Activated T-cell treated with anti-CD3 and anti-CD28 coated beads for 1 hour (primary cell): ENCODE results near the gene TMA7B.

Source experiments
- DNase-seq: peaks from one replicate; pipeline ENCODE4 v3.0.0-alpha.2; 2020; ENCODE audit warnings: low read depth

The TMA7B gene

DNA sequence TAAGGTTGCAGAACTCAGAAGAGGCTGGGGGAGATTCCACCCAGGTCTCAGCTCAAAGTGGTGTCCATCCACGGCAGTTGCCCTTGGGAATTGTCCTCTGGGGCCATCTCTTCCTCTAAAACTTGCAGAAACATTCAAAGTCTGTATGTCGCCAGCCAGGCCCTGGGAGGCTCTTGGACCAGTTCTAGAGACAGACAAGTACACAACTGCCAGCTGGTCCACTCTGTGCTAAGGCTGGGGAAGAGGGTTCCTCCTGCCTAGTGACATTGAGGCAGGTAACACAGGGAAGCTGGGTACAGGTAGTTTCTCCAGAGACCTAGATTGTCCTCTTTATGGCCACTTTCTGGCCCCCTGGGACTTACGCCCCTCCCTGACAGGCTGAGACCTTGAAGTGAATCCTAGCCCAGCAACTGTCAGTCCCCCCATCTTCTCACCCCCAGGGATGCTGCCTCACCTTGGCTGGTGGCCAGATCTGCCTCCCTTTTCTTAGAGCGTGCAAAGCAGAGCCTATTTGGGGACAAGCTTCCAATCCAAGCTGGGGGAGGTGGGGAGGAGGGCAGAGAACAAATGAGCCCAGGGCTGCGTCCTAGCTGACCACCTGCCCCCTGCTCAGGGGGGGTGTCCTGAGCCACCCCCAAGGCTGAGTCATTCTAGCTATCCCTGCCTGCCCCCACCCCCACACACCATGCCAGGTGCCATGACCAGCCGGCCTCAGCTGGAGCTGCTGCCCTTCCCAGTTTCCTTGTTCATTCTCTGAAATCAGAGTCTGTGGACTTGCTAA lies 42.9 kb downstream of the TMA7B start:
- no peak for DNase-seq

DNA sequence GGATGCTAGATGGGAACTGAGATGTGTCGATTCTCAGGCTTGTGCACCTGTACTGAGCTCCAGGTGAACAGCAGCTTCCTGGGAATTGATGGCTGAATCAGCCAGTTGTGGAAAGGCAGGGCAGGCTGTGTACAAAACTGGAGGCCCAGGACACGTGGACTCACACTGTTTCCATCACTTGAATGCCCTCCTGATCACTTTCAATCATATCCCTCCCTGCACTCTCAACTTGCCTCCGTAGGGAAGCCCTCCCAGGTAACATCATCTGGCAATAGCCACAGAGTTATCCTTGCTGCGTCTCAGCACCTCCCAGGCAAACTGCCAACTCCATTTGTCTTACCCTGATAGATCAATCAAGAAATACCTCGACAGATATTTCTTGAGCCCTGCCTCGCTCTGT lies 44.6 kb downstream of the TMA7B start:
- no peak for DNase-seq

DNA sequence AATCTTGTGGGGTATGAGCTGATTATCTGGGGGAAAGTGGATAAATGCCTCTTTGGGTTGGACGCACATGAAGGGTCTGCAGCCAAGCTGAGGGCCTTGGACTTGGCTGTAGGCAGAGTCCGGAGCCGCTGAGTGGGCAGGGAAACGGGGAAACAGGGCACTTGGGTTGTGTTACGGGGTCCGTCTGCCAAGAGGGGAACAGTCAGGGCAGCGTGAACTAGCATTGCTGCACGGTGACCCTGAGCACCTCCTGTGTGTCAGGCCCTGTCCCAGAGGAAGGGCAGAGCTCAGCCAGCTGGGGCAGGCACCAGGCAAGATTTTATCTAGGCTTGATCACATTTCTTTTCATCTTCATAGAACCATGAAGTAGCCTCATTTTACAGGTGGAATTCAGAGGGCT lies 46.4 kb downstream of the TMA7B start:
- DNase-seq: no peak

DNA sequence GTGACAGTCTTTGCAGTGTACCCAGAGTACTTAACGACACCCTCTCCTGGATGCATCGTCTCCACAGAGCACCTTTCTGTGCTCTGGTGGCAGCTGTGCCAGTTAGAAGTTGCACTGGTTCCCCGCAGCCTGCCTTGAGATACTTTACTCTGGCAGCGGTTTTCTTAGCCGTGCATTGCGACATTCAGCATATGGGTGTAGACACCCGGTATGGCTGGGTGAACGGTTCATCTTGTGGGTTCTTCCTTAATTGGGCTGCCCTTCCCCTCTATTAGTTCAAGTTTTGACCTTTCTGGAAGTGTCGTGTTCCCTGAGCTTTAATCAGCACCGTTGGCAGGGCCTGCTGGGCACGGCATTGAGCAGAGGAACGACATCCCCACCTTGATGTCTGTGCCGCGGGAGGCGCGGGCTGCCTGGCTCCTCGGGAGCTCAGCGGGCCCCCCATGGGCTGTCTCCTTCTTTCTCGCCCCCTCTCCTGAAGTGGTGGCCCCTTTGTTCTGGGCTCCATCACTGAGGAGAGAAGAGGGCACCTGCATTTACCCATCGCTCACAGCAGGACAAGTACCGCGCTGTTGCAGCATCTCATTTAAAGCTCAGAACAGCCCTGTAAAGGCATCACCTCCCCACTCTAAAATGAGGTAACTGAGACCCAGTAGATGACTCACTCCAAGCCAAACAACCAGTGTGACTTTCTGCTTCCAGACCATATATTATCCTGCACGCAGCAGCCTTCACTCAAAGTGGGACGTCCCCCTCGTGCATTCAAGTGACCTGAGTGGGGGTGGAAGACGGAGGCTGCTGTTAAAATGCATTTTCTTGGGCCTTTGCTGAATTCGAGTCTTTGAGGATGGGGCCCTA lies 47.9 kb downstream of the TMA7B start:
- DNase-seq: no peak

DNA sequence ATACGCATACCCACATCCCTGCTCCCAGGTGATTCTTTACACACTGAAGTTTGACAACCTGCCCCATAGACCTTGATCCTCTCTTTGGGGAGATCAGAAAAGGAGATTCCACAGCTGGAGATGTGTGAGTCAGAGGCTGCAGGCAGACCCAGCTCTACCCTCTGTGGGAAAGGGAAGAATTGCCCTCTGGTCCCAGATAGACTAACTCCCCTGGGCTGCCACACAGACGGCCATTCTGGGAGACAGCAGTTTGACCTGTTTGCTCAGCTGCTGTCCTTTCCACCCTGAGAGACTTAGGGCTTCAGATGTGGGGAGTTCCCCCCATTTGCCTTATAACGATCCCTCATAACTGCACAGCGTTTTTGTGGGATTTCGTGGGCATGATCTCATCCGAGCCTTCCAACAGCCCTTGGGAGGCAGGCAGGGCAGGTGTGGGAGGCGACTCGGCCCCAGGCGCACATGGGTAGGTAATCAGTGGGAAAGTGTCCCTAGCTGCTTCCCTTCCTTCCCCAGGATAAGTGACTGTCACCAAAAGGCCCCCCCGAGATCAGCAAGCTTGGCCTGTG lies 48.6 kb downstream of the TMA7B start:
- DNase-seq: no peak

DNA sequence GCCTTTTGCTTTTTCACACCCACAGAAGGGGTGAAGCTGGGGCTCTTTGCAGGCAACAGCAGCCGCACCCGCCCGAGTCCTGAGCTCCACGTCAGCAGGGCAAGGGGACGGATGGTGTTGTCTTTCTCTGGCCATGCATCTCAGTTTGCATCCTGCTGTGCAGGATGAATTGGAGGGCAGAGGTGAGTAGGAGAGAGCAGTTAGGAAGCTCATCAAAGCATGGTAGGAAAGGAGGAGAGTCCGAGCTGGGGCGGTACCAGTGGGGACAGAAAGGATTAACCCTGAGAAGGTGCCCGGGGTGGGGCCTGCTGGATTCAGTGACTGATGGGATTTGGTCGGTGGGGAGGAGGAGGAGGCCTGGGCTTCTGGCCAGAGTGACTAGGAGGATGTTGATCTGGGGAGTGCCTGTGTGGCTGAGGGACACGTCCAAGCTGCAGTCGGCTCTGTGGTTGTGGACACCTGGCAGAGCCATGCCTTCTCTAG lies 49.1 kb downstream of the TMA7B start:
- DNase-seq: no peak

DNA sequence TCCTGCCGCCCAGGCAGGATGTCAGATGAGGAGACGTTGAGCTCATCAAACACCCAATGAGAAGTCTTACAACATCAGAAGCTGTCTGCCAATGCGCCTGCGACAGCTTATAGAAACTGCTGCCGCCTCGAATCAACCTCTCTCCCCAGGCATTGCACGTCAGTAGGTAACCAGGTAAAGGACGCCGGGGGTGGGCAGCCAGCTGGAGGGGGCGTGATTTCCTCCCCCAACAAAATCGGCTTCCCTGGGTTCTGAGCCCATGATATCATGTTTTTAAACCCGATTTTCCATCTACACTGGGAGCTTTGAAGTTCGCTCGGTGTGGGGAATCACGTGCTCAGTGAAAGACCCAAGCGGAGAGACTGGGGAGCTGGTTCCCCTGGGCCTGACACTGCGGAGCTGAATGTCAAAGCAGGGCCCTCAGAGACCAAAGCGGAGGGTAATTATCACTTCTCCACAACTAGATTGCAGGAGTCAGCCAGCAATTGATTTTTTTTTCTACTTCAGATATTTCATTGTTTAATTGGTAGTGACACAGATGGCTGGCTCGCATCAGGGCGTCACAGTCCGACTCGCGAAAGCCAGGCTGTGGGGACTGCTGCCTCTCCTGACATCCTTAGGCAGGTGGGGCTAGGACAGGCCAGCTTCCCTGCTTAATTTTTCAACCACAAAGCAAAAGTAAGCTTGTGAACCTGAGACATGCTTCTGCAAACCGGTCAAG lies 49.9 kb downstream of the TMA7B start:
- no peak for DNase-seq

DNA sequence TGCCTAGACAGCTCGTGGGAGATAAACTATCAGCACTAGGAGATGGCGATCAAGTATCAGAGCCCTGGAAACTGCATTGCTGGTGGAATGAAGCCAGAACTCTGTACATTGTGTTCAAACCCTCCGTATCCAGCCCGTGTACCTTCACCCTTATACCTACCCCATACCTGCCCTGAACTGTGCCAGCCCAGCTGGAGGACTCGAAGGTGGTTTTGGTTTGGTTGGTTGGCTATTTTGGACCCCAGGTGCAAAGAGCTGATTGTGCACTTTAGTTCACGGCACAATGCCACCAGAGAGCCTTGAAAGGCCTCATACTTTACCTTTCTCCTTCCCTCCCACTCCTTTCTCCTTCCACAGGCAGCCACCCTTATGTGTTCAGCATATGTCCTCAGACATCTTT lies 50.5 kb downstream of the TMA7B start:
- no peak for DNase-seq
